H9 (cell line): ENCODE data around the gene CSF1R. TPM values are rescaled to one million over a fixed set of nuclear protein-coding genes. Genes with fewer than 3 reads are reported as not detected.

Experiments
- DNase-seq: peaks from one replicate; pipeline ENCODE4 v3.0.0-alpha.2; 2017
- H2AFZ ChIP-seq: one replicate; pipeline ENCODE4 v1.6.1; 2013; ENCODE audit warnings: mild to moderate bottlenecking, low read length, control low read depth, moderate library complexity
- H2AK5ac ChIP-seq: 2 replicates; pipeline ENCODE4 v1.6.1; 2013; ENCODE audit warnings: low read length, control low read depth, mixed read lengths; ENCODE audit not compliant: insufficient read length
- H2BK120ac ChIP-seq: one replicate; pipeline ENCODE4 v1.6.1; 2013; ENCODE audit warnings: low read depth, mild to moderate bottlenecking, low read length, control low read depth, inconsistent platforms; ENCODE audit not compliant: poor library complexity, severe bottlenecking
- H2BK12ac ChIP-seq: 2 replicates; pipeline ENCODE4 v1.6.1; 2013; ENCODE audit warnings: low read length, control low read depth, mixed read lengths, low read depth; ENCODE audit not compliant: insufficient read length
- H2BK15ac ChIP-seq: 2 replicates; pipeline ENCODE4 v1.6.1; 2013; ENCODE audit warnings: low read depth, low read length, control low read depth
- H2BK20ac ChIP-seq: one replicate; pipeline ENCODE4 v1.6.1; 2013; ENCODE audit warnings: low read depth, mild to moderate bottlenecking, low read length, control low read depth, inconsistent platforms; ENCODE audit not compliant: poor library complexity, severe bottlenecking
- H2BK5ac ChIP-seq: 2 replicates; pipeline ENCODE4 v1.6.1; 2013; ENCODE audit warnings: low read length, control low read depth, mixed read lengths; ENCODE audit not compliant: insufficient read length
- H3K14ac ChIP-seq: 2 replicates; pipeline ENCODE4 v1.6.1; 2013; ENCODE audit warnings: low read length, control low read depth; ENCODE audit not compliant: insufficient read depth
- H3K18ac ChIP-seq: 2 replicates; pipeline ENCODE4 v1.6.1; 2013; ENCODE audit warnings: low read depth, mild to moderate bottlenecking, mixed read lengths, low read length, control low read depth; ENCODE audit not compliant: insufficient read length
- H3K23ac ChIP-seq: 2 replicates; pipeline ENCODE4 v1.6.1; 2013; ENCODE audit warnings: low read length, control low read depth, mixed read lengths, low read depth; ENCODE audit not compliant: insufficient read length
- H3K23me2 ChIP-seq: 2 replicates; pipeline ENCODE4 v1.6.1; 2013; ENCODE audit warnings: low read depth, mild to moderate bottlenecking, mixed read lengths, low read length, control low read depth; ENCODE audit not compliant: insufficient read length, poor library complexity, severe bottlenecking
- H3K27ac ChIP-seq: 2 replicates; pipeline ENCODE4 v1.5.1; 2013; ENCODE audit warnings: low read length, control low read depth, mixed read lengths, low read depth; ENCODE audit not compliant: insufficient read length
- H3K27me3 ChIP-seq: 2 replicates; pipeline ENCODE4 v1.6.1; 2013; ENCODE audit warnings: low read length, control low read depth, inconsistent platforms; ENCODE audit not compliant: insufficient read depth
- H3K4ac ChIP-seq: 2 replicates; pipeline ENCODE4 v1.6.1; 2013; ENCODE audit warnings: low read depth, mild to moderate bottlenecking, control low read depth, inconsistent platforms, low read length, moderate library complexity
- H3K4me1 ChIP-seq: 2 replicates; pipeline ENCODE4 v1.6.1; 2013; ENCODE audit warnings: low read length, control low read depth, inconsistent platforms; ENCODE audit not compliant: insufficient read depth
- H3K4me2 ChIP-seq: 2 replicates; pipeline ENCODE4 v1.6.1; 2013; ENCODE audit warnings: low read length, control low read depth, mixed read lengths; ENCODE audit not compliant: insufficient read length, insufficient read depth
- H3K56ac ChIP-seq: 2 replicates; pipeline ENCODE4 v1.6.1; 2013; ENCODE audit warnings: low read depth, mild to moderate bottlenecking, mixed read lengths, low read length, control low read depth; ENCODE audit not compliant: insufficient read length
- H3K79me1 ChIP-seq: 2 replicates; pipeline ENCODE4 v1.6.1; 2013; ENCODE audit warnings: low read depth, mild to moderate bottlenecking, moderate library complexity, low read length, control low read depth, inconsistent platforms; ENCODE audit not compliant: insufficient read depth, poor library complexity, severe bottlenecking
- H3K79me2 ChIP-seq: 2 replicates; pipeline ENCODE4 v1.6.1; 2013; ENCODE audit warnings: low read length, control low read depth, inconsistent platforms; ENCODE audit not compliant: insufficient read depth
- H3K9ac ChIP-seq: 2 replicates; pipeline ENCODE4 v1.6.1; 2013; ENCODE audit warnings: low read length, control low read depth, mixed read lengths; ENCODE audit not compliant: insufficient read length; ENCODE audit errors: extremely low read depth
- H3K9me3 ChIP-seq: one replicate; pipeline ENCODE4 v1.6.1; 2013; ENCODE audit warnings: low read depth, low read length, inconsistent platforms; ENCODE audit not compliant: control insufficient read depth
- H3T11ph ChIP-seq: one replicate; pipeline ENCODE4 v1.6.1; 2013; ENCODE audit warnings: mild to moderate bottlenecking, low read length, control low read depth, inconsistent platforms
- H4K20me1 ChIP-seq: one replicate; pipeline ENCODE4 v1.6.1; 2013; ENCODE audit not compliant: control insufficient read depth, insufficient read length, insufficient read depth
- H4K5ac ChIP-seq: 2 replicates; pipeline ENCODE4 v1.6.1; 2013; ENCODE audit warnings: low read depth, mild to moderate bottlenecking, mixed read lengths, low read length, control low read depth; ENCODE audit not compliant: insufficient read length
- H4K8ac ChIP-seq: replicated peaks from 2 replicates; pipeline ENCODE4 v1.6.1; 2013; ENCODE audit warnings: low read length, control low read depth, mixed read lengths, low read depth; ENCODE audit not compliant: insufficient read length
- H4K91ac ChIP-seq: 2 replicates; pipeline ENCODE4 v1.6.1; 2013; ENCODE audit warnings: low read depth, mild to moderate bottlenecking, moderate library complexity, mixed read lengths, low read length, control low read depth; ENCODE audit not compliant: insufficient read length
- H3K27ac Mint-ChIP-seq, 3 experiments: 2 replicates in 2 of 3; 3 replicates in 1 of 3; pipeline ENCODE4 v1.8.0; 2020 to 2021; ENCODE audit warnings: mixed read lengths in 3 of 3, mild to moderate bottlenecking in 1 of 3, moderate library complexity in 1 of 3
- H3K27me3 Mint-ChIP-seq: 2 replicates; pipeline ENCODE4 v1.8.0; 2021; ENCODE audit warnings: low read depth, mild to moderate bottlenecking, moderate library complexity, mixed read lengths
- H3K36me3 Mint-ChIP-seq, 3 experiments: 2 replicates in 2 of 3; 3 replicates in 1 of 3; pipeline ENCODE4 v1.8.0; 2020 to 2021; ENCODE audit warnings: low read depth in 3 of 3, mixed read lengths in 3 of 3; ENCODE audit not compliant: insufficient read depth in 1 of 3
- H3K4me1 Mint-ChIP-seq, 2 experiments: 2 replicates each; pipeline ENCODE4 v1.8.0; 2020; ENCODE audit warnings: mixed read lengths in 2 of 2
- H3K4me3 Mint-ChIP-seq, 2 experiments: 2 replicates in 1 of 2; 3 replicates in 1 of 2; pipeline ENCODE4 v1.8.0; 2020 to 2021; ENCODE audit warnings: mild to moderate bottlenecking in 2 of 2, mixed read lengths in 2 of 2, moderate library complexity in 1 of 2
- H3K9me3 Mint-ChIP-seq, 2 experiments: 2 replicates in 1 of 2; 3 replicates in 1 of 2; pipeline ENCODE4 v1.8.0; 2020; ENCODE audit warnings: mild to moderate bottlenecking in 2 of 2, mixed read lengths in 2 of 2, moderate library complexity in 1 of 2
- WGBS: extraction: QIAGEN DNeasy Blood & Tissue Kit; methylation state at CpG from one replicate; pipeline ENCODE4 v1.1.7; 2013; ENCODE audit warnings: missing lambda C conversion rate, low lambda C conversion rate, mixed read lengths; ENCODE audit not compliant: insufficient read length; ENCODE audit errors: extremely low coverage; 5-methylcytosine and 5-hydroxymethylcytosine counted together
- total RNA-seq: library from RNA; stranded (reverse); gene quantifications from 2 replicates; pipeline ENCODE4 v1.2.1, GENCODE V29; 2021
- TF ChIP-seq, protein P1 (sequence below): fragments of 200-600 bp; sonication (generic); conservative IDR thresholded peaks from 3 replicates; pipeline ENCODE4 v1.8.0; 2021; ENCODE audit warnings: antibody characterized with exemption, mild to moderate bottlenecking

Gene CSF1R
- total RNA-seq, 1 experiment from 2014 or later: 0.13 TPM

DNA sequence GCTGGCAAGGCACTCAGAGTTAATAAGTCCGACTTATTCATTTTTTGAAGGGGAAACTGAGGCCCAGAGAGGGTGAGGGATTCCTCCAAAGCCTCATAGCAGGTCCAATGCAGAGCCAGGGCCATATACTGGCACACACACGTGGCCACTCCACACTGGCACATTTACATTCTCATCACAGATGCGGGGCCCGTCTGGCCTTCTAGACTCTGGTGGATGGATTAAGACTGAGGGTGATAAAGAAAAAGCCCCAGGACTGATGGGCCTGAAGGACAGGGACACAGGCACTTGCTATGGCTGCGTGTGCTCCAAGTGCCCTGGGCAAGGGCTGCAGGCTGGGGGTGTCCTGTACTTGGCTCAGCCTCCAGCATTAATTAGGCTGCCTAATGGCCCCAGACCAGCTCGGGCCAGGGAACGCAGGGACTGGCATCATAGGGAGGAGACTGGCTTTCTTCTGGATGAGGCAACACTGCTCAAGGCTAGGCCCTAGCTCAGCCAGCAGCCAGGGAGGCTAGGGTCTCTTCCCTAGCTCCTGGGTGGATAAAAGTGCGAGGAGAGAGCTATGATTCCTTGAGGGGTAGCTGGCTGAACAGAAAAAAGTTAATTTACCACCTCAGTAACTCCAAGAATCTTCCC, 28.5 kb upstream of the CSF1R start:
- H3T11ph ChIP-seq: no peak overlapping the region
- WGBS: no CpG with 5 or more reads among the region's 8 CpGs
- H3K4me3 Mint-ChIP-seq: no peak overlapping the region
- DNase-seq: peak; percentile 10
- H2AK5ac ChIP-seq: no peak overlapping the region
- H2BK5ac ChIP-seq: no peak overlapping the region
- no peak overlapping the region for H3K9ac ChIP-seq
- no peaks in the 10 kb centered on the region for H3K27me3 ChIP-seq
- H3K56ac ChIP-seq: no peak overlapping the region
- no peak overlapping the region for H3K4me2 ChIP-seq
- H3K4me1 Mint-ChIP-seq: peaks cover 18 to 28% of the 10 kb centered on the region in 2 experiments
- no peaks in the 10 kb centered on the region for H4K20me1 ChIP-seq
- no peaks in the 10 kb centered on the region for H3K79me2 ChIP-seq
- no peak overlapping the region for H3K27ac Mint-ChIP-seq
- H3K27ac ChIP-seq: no peak overlapping the region
- no peak overlapping the region for H4K91ac ChIP-seq
- no peaks in the 10 kb centered on the region for H3K9me3 ChIP-seq
- no peak overlapping the region for H2BK15ac ChIP-seq
- no peak overlapping the region for H2BK20ac ChIP-seq
- no peak overlapping the region for H2AFZ ChIP-seq
- H3K23me2 ChIP-seq: no peaks in the 10 kb centered on the region
- no peak overlapping the region for H3K4ac ChIP-seq
- no peaks in the 10 kb centered on the region for H3K79me1 ChIP-seq
- TF ChIP-seq, protein P1, sequence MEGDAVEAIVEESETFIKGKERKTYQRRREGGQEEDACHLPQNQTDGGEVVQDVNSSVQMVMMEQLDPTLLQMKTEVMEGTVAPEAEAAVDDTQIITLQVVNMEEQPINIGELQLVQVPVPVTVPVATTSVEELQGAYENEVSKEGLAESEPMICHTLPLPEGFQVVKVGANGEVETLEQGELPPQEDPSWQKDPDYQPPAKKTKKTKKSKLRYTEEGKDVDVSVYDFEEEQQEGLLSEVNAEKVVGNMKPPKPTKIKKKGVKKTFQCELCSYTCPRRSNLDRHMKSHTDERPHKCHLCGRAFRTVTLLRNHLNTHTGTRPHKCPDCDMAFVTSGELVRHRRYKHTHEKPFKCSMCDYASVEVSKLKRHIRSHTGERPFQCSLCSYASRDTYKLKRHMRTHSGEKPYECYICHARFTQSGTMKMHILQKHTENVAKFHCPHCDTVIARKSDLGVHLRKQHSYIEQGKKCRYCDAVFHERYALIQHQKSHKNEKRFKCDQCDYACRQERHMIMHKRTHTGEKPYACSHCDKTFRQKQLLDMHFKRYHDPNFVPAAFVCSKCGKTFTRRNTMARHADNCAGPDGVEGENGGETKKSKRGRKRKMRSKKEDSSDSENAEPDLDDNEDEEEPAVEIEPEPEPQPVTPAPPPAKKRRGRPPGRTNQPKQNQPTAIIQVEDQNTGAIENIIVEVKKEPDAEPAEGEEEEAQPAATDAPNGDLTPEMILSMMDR: no peak
- no peak overlapping the region for H3K23ac ChIP-seq
- no peak overlapping the region for H3K18ac ChIP-seq
- H2BK120ac ChIP-seq: no peak overlapping the region
- H3K9me3 Mint-ChIP-seq: no peaks in the 10 kb centered on the region
- H2BK12ac ChIP-seq: no peak overlapping the region
- H4K5ac ChIP-seq: no peak overlapping the region
- H3K14ac ChIP-seq: no peak overlapping the region
- peaks cover 4% of the 10 kb centered on the region; the same call in 1 of the 2 replicates for H3K27me3 Mint-ChIP-seq
- H3K36me3 Mint-ChIP-seq: no peaks in the 10 kb centered on the region
- no peak overlapping the region for H4K8ac ChIP-seq
- no peaks in the 10 kb centered on the region for H3K4me1 ChIP-seq
